ENCODE results near the gene SERPINE3. TPM values are rescaled to one million over a fixed set of nuclear protein-coding genes. Genes with fewer than 3 reads are reported as not detected.

Gene SERPINE3
- total RNA-seq, result not detected in 2 replicates

DNA sequence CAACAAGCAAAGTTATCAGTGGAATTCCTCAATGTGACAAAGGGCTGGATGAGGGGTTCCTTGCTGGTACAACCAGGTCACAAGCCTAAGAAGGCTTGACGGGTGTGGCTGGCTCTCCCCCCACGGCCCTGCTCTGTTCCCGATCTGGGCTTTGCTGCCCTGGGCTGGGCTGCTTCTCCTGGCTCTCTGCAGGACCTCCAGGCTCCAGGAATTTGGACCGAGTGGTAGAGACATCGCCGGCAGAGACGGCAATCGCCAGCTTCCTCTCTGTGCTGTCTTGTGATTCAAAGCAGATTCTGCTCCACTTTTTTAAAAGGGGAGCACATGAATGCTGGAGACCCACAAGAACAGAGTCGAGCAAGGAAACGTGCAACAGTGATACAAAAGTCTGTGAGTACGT is at the start of gene SERPINE3:
SERPINE3 (plus strand) TSS at position 338 of the 400 bp plus-strand sequence. CDS start 1,401 bp downstream, outside the sequence.

Small RNAs within 50 kb of the gene (small RNA-seq; reads per million reads assigned to genes)
- not detected for gene MIR5693

Other genes starting within 250 kb of the SERPINE3 start
- gene C13orf42, start 228.4 kb upstream of the SERPINE3 start, total RNA-seq, result not detected in 2 replicates
- 0.97 and 1.2 TPM in 2 replicates for gene FAM124A, start 117.3 kb upstream of the SERPINE3 start, total RNA-seq
- 50.8 and 57.8 TPM in 2 replicates for gene INTS6, start 113.3 kb downstream of the SERPINE3 start, total RNA-seq
- 9.0 and 15.4 TPM in 2 replicates for gene WDFY2, start 244.8 kb downstream of the SERPINE3 start, total RNA-seq